GM19043 (cell line): ENCODE measurements around the gene LYRM9.
"Not testable (repeated sequence)": the region's sequence is repeated elsewhere in the genome, so short reads cannot be mapped to it uniquely, and the experiment has no call there.

ENCODE experiments used
- ATAC-seq: cut with Tn5 transposase; IDR thresholded peaks from one replicate; pipeline ENCODE4 v1.9.1; 2021; ENCODE audit warnings: low read depth; ENCODE audit not compliant: unreplicated experiment

Gene LYRM9

GRCh38 chr17:27892866-27893769 is at the start of gene LYRM9:
LYRM9 (minus strand) TSS chr17:27893365; CDS start chr17:27882694, 10,671 bp downstream.
- peak; percentile 71 for ATAC-seq

- no peak for ATAC-seq
Observed at GRCh38 chr17:27940503-27941428, 47.6 kb upstream of the LYRM9 start.

GRCh38 chr17:27939474-27940465 is 46.6 kb upstream of the LYRM9 start:
- ATAC-seq, result no peak

- no peak for ATAC-seq
Observed at GRCh38 chr17:27938864-27939263, 45.7 kb upstream of the LYRM9 start.

GRCh38 chr17:27938241-27938640 is 45.1 kb upstream of the LYRM9 start:
- no peak for ATAC-seq

- no peak for ATAC-seq
Observed at GRCh38 chr17:27937025-27937546, 43.9 kb upstream of the LYRM9 start.

- no peak for ATAC-seq
Observed at GRCh38 chr17:27930000-27930399, 36.8 kb upstream of the LYRM9 start.

GRCh38 chr17:27928587-27928986 is 35.4 kb upstream of the LYRM9 start:
- no peak for ATAC-seq

- no peak for ATAC-seq
Observed at GRCh38 chr17:27927781-27928180, 34.6 kb upstream of the LYRM9 start.

GRCh38 chr17:27921599-27921998 is 28.4 kb upstream of the LYRM9 start:
- no peak for ATAC-seq

- no peak for ATAC-seq
Observed at GRCh38 chr17:27921077-27921476, 27.9 kb upstream of the LYRM9 start.

- ATAC-seq, result no peak
Observed at GRCh38 chr17:27920569-27920968, 27.4 kb upstream of the LYRM9 start.

- ATAC-seq, result no peak
Observed at GRCh38 chr17:27919079-27919478, 25.9 kb upstream of the LYRM9 start.

- no peak for ATAC-seq
Observed at GRCh38 chr17:27918498-27918897, 25.3 kb upstream of the LYRM9 start.

GRCh38 chr17:27917000-27917399 is 23.8 kb upstream of the LYRM9 start:
- no peak for ATAC-seq

- no peak for ATAC-seq
Observed at GRCh38 chr17:27915709-27916108, 22.5 kb upstream of the LYRM9 start.

GRCh38 chr17:27914382-27914781 is 21.2 kb upstream of the LYRM9 start:
- ATAC-seq, result no peak

- ATAC-seq, result no peak
Observed at GRCh38 chr17:27912964-27913363, 19.8 kb upstream of the LYRM9 start.

- not testable (repeated sequence) for ATAC-seq
Observed at GRCh38 chr17:27912299-27912698, 19.1 kb upstream of the LYRM9 start.
